Measurements from ENCODE around the gene MYZAP.
A peak's percentile ranks its signal among the peaks of the same experiment; 100 is the strongest.

DNA sequence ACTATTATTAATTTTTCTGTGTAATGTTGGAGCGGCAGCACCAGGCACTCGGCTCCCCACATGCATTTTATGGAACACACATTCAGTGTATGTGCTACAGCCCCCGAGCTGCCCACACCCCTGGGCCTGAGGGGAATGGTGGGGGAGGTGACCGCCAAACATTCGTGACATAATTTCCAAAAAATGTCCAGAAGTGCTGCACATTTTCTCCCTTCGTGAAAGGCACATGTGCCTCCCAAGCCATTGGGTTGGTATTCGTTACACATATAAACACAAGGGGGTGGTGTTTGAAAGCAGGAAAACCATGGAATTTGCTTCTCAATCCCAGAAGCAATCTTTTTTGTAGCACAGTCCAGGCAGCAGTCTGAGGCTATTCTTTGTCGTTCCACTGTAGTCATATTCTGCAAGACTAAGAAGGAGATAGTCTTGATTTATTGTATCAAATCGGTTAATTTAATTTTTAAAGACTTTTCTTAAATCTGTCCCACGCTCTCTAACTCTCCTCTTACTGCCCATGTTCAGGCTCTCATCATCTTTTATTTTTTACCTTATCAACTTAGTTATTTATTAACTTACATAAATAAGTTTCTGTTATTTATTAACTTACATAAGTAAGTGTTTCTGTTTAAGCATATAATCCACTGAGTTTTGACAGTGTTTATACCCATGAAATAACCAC, 75.6 kb downstream of the MYZAP start:
- TF ChIP-seq, protein P1, sequence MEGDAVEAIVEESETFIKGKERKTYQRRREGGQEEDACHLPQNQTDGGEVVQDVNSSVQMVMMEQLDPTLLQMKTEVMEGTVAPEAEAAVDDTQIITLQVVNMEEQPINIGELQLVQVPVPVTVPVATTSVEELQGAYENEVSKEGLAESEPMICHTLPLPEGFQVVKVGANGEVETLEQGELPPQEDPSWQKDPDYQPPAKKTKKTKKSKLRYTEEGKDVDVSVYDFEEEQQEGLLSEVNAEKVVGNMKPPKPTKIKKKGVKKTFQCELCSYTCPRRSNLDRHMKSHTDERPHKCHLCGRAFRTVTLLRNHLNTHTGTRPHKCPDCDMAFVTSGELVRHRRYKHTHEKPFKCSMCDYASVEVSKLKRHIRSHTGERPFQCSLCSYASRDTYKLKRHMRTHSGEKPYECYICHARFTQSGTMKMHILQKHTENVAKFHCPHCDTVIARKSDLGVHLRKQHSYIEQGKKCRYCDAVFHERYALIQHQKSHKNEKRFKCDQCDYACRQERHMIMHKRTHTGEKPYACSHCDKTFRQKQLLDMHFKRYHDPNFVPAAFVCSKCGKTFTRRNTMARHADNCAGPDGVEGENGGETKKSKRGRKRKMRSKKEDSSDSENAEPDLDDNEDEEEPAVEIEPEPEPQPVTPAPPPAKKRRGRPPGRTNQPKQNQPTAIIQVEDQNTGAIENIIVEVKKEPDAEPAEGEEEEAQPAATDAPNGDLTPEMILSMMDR (IDR thresholded peaks at IDR 0.05), result peak in 2 of 3 donors; percentile 12 to 24
- TF ChIP-seq POLR2A (IDR thresholded peaks at IDR 0.05), result no peak
